Muscle layer of duodenum (tissue), 2 donors: ENCODE results near the gene KIF16B.

Experiments used
- H3K27ac ChIP-seq: one replicate; pipeline ENCODE4 v1.7.0; 2013; ENCODE audit warnings: mild to moderate bottlenecking, low read length
- H3K27me3 ChIP-seq: one replicate; pipeline ENCODE4 v1.7.0; 2013; ENCODE audit warnings: low read depth, mild to moderate bottlenecking, control low read depth, low read length
- H3K36me3 ChIP-seq, 2 donors: one replicate each; pipeline ENCODE4 v1.7.0; 2013; ENCODE audit warnings: low read length in 2 of 2, control low read depth in 1 of 2, mild to moderate bottlenecking in 1 of 2; ENCODE audit not compliant: insufficient read depth in 2 of 2, control insufficient read depth in 1 of 2
- H3K4me1 ChIP-seq, 2 donors: one replicate each; pipeline ENCODE4 v1.7.0; 2013; ENCODE audit warnings: low read length in 2 of 2, mild to moderate bottlenecking in 2 of 2, control low read depth in 1 of 2, moderate library complexity in 1 of 2; ENCODE audit not compliant: insufficient read depth in 2 of 2, control insufficient read depth in 1 of 2
- H3K4me3 ChIP-seq, 2 donors: one replicate each; pipeline ENCODE4 v1.7.0; 2013; ENCODE audit warnings: low read length in 2 of 2, low read depth in 1 of 2, mild to moderate bottlenecking in 1 of 2
- H3K9me3 ChIP-seq, 2 donors: one replicate each; pipeline ENCODE4 v1.7.0; 2013; ENCODE audit warnings: low read length in 2 of 2, control low read depth in 1 of 2, mild to moderate bottlenecking in 1 of 2; ENCODE audit not compliant: control insufficient read depth in 1 of 2
- donor health status: healthy.

Gene KIF16B, protein sequence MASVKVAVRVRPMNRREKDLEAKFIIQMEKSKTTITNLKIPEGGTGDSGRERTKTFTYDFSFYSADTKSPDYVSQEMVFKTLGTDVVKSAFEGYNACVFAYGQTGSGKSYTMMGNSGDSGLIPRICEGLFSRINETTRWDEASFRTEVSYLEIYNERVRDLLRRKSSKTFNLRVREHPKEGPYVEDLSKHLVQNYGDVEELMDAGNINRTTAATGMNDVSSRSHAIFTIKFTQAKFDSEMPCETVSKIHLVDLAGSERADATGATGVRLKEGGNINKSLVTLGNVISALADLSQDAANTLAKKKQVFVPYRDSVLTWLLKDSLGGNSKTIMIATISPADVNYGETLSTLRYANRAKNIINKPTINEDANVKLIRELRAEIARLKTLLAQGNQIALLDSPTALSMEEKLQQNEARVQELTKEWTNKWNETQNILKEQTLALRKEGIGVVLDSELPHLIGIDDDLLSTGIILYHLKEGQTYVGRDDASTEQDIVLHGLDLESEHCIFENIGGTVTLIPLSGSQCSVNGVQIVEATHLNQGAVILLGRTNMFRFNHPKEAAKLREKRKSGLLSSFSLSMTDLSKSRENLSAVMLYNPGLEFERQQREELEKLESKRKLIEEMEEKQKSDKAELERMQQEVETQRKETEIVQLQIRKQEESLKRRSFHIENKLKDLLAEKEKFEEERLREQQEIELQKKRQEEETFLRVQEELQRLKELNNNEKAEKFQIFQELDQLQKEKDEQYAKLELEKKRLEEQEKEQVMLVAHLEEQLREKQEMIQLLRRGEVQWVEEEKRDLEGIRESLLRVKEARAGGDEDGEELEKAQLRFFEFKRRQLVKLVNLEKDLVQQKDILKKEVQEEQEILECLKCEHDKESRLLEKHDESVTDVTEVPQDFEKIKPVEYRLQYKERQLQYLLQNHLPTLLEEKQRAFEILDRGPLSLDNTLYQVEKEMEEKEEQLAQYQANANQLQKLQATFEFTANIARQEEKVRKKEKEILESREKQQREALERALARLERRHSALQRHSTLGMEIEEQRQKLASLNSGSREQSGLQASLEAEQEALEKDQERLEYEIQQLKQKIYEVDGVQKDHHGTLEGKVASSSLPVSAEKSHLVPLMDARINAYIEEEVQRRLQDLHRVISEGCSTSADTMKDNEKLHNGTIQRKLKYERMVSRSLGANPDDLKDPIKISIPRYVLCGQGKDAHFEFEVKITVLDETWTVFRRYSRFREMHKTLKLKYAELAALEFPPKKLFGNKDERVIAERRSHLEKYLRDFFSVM (N-terminal part only)

DNA sequence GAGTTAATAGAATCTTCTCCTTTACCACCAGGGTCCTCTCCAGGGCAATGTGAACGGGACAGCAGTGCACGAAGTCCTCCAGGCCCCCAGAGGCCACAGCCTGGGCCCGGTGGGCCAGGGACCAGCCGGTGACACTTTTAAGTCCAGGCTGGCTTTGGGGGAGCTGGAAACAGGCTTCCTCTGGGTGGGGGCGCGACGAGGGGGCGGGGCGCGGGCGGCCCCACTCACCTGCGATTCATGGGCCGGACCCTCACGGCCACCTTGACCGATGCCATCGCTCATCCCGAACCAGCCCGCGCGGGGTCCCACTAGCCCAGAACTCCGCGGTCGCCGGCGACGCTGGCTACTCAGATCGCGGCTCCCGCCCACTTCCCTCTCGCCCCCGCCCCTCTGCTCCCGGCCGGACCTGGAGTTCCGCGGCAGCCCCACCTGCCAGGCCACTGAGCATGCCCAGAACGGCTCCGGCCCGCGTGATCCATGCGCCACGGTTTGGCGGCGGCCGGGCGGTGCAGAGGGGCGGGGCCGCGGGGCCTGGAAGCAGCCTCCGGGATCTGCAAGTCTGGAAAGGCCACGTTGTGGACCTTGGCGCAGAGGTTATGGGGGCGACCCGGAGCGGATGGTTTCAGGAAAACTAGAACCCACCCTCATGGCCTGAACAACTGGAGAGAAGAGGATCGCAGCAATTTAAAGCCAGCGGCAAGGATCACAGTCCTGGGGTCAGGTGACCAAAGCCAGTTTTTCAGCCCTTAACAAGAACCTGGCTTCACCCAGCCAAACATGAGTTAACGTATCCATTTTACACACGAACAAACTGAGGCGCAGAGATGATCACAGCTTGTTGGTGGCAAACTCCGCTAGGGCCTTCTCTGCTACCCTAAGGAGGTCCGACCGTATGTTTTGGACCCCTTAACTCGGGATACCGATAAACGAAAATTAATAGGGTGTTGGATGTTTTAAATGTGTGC, at the start of gene KIF16B:
Gene KIF16B, minus strand, starts transcription at position 448 of the 965 bp plus-strand sequence. Its CDS starts 173 bp downstream, at position 275.
- H3K27me3 ChIP-seq = no peaks in the 10 kb centered on the region
- peaks cover 5 to 15% of the 10 kb centered on the region in 2 donors for H3K4me1 ChIP-seq
- H3K4me3 ChIP-seq = peak within 1 kb of the TSS; percentile 68 to 88
- no peaks in the 10 kb centered on the region for H3K9me3 ChIP-seq
- peak within 1 kb of the TSS; percentile 80 for H3K27ac ChIP-seq
- no peaks in the 10 kb centered on the region for H3K36me3 ChIP-seq

DNA sequence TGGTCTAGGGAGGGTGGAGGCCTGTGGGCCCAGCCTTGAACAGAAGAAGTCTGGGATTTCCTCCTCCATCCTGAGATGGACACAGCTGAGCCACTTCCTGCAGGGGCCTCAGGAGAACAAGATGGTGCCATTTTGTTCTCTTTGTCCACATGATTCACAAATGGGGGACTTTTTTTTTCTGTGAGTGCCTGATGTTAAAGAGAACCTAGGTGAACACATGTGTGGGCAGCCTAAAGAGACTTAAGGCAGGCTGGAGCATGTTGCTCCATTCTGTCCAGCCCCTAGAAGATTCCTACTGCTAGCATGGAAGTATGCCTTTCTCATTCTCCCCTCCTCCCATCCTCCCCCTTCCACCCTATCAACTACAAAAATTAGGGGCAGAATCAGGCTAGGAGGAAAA, 49.3 kb upstream of the KIF16B start:
- Histone ChIP-seq H3K9me3 (no peaks in the 10 kb centered on the region), H3K4me3 (no peak overlapping the region), H3K36me3 (no peaks in the 10 kb centered on the region), H3K27me3 (no peaks in the 10 kb centered on the region), H3K27ac (no peak overlapping the region), H3K4me1 (no peaks in the 10 kb centered on the region)

DNA sequence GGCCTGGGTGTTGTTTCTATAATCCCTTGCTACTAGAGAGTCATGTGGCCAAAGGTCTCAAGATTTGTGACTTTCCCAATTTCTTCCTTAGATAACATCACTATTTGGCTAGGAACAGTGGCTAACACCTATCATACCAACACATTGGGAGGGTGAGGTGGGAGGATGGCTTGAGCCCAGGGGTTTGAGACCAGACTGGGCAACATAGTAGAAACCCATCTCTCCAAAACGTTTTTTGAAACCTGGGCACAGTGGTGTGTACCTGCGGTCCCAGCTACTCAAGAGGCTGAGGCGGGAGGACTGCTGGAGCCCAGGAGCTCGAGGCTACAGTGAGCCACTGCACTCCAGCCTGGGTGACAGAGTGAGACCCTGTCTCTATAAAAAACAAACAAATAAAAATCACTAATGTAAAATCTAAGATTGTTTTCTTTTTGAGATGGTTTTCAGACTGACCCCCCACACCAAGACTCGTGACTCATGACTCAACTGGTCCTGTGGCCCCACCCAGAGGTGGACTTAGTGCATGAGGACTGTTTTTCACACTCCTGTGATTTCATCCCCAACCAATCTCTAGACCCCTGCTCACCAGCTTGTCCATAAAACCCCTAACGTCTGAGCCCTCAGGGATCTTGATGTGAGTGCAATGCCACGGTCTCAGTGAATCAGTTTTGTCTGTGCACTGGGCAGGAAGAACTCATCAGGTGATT, 48.3 kb upstream of the KIF16B start:
- Histone ChIP-seq H3K9me3 (no peaks in the 10 kb centered on the region), H3K4me3 (no peak overlapping the region), H3K27me3 (no peaks in the 10 kb centered on the region), H3K36me3 (no peaks in the 10 kb centered on the region), H3K27ac (no peak overlapping the region), H3K4me1 (no peaks in the 10 kb centered on the region)

DNA sequence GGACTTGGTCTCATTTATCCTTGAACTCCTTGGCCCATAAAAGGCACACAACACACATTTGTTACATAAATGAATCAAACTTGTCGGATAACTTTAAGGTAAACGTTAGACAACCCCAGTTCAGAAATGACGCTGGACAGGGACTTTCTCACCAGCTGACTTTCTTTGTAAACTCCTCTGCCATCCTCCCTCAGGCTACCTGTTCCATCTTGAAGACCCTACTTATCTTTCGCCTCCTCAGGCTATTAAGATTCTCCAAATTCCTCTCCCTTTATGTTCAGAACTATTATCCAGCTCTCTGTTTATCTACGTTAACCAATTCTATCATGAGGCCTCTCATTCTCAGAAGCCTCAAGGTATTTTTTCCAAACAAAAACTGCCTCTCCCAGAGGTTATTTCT, 47.7 kb upstream of the KIF16B start:
- Histone ChIP-seq H3K4me1 (peaks cover 0 to under 1% of the 10 kb centered on the region in 2 donors), H3K36me3 (no peaks in the 10 kb centered on the region), H3K27ac (no peak overlapping the region), H3K4me3 (no peak overlapping the region), H3K9me3 (no peaks in the 10 kb centered on the region), H3K27me3 (no peaks in the 10 kb centered on the region)

DNA sequence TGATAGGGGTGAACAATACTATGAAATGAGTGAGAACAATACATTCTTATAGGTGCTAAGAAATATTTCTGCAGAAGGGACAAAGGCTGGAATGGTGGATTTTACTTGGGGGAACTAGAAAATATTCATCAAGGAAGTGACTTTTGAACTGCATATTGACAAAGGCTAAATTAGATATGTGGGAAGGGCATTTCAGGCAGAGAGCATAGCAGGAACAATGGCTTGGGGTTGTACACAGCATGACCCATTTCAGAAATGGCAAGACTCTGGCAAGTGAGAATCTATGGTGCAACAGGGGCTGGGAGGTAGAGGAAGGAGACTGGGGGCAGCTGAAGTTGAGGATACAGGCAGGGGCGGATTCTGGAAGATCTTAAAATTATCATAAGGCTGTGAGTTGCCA, 46.7 kb upstream of the KIF16B start:
- Histone ChIP-seq H3K27ac (no peak overlapping the region), H3K9me3 (no peaks in the 10 kb centered on the region), H3K4me3 (no peak overlapping the region), H3K27me3 (no peaks in the 10 kb centered on the region), H3K36me3 (no peaks in the 10 kb centered on the region), H3K4me1 (peaks cover 0 to 7% of the 10 kb centered on the region in 2 donors)

DNA sequence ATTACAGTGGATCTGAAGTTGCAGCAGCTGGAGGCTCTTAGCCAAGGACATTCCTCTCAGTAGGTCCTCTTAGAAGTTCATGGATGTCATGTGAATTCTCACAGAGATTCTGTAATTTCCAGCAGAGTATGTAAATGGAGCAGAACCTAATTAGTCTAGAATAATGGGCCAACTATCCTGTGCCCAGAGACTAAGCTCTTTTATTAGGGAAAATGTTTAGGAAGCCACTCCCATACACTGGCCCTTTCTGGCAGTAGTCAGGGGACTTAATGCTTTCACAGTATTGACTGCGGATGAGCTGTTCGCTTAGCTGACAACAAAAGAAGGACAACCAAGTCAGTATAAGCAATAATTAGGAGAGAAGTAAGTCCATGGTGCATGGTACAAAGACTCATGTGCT, 43.8 kb upstream of the KIF16B start:
- no peaks in the 10 kb centered on the region for H3K9me3 ChIP-seq
- no peaks in the 10 kb centered on the region for H3K27me3 ChIP-seq
- H3K27ac ChIP-seq = no peak overlapping the region
- H3K4me3 ChIP-seq = no peak overlapping the region
- peaks cover 0 to 7% of the 10 kb centered on the region in 2 donors for H3K4me1 ChIP-seq
- no peaks in the 10 kb centered on the region for H3K36me3 ChIP-seq

DNA sequence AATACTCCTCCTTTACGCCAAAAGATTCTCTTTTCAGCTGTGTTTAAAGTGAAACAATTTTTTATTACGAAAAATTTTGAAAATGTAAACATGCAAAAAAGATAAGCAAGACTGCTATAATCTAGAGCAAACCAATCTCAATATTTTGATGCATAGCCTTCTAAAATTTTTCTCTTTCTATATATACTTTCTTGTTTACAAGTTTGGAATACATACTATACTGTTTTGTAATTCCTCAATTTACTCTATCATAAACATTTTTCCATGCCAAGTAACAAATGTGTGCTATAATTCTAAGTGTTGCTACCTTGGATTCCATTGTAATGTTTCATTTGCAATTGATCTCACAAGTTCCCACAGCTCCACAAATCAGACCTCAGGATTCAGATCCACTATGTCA, 43.1 kb upstream of the KIF16B start:
- Histone ChIP-seq H3K36me3 (no peaks in the 10 kb centered on the region), H3K4me3 (no peak overlapping the region), H3K9me3 (no peaks in the 10 kb centered on the region), H3K27me3 (no peaks in the 10 kb centered on the region), H3K27ac (no peak overlapping the region), H3K4me1 (peaks cover 0 to 7% of the 10 kb centered on the region in 2 donors)

DNA sequence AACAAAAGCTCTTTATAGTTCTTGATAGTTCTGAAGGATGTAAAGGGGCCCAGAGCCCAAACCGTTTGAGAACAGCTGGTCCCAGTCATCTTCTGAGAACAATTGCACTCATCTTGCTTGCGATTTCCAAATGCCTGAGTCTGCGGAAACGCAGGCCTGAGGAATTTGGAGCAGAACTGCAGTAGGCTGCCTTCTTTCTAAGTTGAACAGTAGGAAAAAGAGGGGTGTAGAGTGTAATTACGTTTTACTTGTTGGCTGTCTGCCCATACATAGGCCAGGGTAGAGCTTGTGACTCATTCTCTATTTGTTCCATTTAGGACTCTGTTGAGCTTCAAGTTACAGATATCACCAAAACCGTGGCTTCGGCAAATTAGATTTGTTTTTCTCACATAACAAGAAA, 42.0 kb upstream of the KIF16B start:
- Histone ChIP-seq H3K27me3 (no peaks in the 10 kb centered on the region), H3K4me3 (no peak overlapping the region), H3K9me3 (no peaks in the 10 kb centered on the region), H3K4me1 (peaks cover 0 to 7% of the 10 kb centered on the region in 2 donors), H3K27ac (no peak overlapping the region), H3K36me3 (no peaks in the 10 kb centered on the region)

DNA sequence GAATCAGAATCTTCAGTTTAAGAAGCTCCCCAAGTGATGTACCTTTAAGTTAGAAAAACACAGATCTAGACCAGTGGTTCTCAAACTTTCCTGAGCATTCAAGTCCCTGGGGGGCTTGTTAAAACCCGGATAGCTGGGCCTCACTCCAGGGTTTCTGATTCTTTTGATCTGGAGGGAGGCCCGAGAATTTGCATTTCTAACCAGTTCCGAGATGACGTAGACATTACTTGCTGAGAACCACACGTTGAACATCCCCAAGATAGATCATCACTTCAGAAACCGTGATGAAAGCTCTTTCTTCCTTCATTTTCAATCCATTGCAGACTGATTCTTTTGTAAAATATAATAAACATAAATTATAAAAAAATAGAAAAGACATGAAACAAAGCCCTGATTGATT, 40.7 kb upstream of the KIF16B start:
- H3K4me3 ChIP-seq = no peak overlapping the region
- no peak overlapping the region for H3K27ac ChIP-seq
- H3K27me3 ChIP-seq = no peaks in the 10 kb centered on the region
- H3K36me3 ChIP-seq = no peaks in the 10 kb centered on the region
- H3K4me1 ChIP-seq = peaks cover 0 to 7% of the 10 kb centered on the region in 2 donors
- no peaks in the 10 kb centered on the region for H3K9me3 ChIP-seq

DNA sequence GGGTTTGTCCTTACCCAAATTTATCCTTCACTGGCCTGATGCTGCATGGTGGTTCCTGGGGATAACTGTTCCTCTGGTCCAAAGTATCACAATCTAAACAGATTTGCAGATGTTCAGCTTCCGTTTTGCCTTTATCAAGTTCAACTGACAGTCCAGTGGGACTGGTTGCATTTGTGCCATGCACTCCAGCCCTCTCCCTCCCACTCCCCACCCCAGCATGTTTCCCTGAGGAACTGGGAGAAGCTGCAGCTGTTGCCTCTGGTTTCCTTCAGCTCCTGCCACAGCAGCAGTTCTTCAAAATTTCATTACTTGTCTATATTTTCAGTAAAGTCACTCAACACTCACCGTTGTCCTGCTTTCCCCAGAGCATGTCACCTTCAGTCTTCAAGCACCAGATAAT, 39.5 kb upstream of the KIF16B start:
- Histone ChIP-seq H3K36me3 (no peaks in the 10 kb centered on the region), H3K27ac (no peak overlapping the region), H3K9me3 (no peaks in the 10 kb centered on the region), H3K27me3 (no peaks in the 10 kb centered on the region), H3K4me3 (no peak overlapping the region), H3K4me1 (peaks cover 0 to 16% of the 10 kb centered on the region in 2 donors)
